Measurements from ENCODE around the gene SP140.
"Not testable (repeated sequence)": the region's sequence is repeated elsewhere in the genome, so short reads cannot be mapped to it uniquely, and the experiment has no call there.

Gene SP140

DNA sequence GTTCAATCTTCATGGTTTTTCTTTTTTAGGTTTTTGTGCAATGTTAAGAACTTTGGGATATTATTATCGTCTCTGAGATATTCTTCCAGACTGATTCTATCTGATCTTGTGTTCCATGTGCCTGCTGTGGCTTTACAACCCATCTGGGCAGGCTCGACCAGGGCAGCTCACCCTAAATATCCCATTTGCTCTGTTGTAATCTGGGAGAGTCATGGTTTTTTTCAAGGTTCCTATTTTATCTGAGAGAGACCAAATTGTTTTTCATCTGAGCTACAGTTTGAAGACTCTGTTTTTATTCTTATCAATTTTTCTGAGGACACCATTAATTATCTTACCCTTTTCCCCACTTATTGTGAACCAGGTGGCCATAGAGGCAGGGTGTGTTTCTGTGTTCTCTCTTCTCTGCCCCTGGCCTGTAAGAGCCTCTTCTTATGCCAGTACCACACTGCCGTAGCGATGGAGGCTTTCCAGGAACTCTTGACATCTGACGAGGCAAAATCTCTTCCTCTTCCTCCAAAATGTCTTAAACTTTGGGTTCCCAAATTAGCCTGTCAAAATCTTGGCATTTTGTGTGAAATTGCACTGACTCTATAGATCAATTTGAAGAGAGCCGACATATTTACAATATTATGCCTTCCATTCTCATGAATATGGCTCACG lies 104.5 kb downstream of the SP140 start:
- Histone ChIP-seq H3K27me3 (replicated peaks; ENCODE audit: control insufficient read depth, insufficient read depth, low read length) (no peaks in the 10 kb centered on the region), H3K36me3 (ENCODE audit: control insufficient read depth, insufficient read depth, low read length) (no peaks in the 10 kb centered on the region), H3K4me3 (replicated peaks; ENCODE audit: low read depth, low read length) (no peak overlapping the region)
- DNase-seq (ENCODE audit: extremely low read depth, insufficient read length): no peak
- TF ChIP-seq, protein P1, sequence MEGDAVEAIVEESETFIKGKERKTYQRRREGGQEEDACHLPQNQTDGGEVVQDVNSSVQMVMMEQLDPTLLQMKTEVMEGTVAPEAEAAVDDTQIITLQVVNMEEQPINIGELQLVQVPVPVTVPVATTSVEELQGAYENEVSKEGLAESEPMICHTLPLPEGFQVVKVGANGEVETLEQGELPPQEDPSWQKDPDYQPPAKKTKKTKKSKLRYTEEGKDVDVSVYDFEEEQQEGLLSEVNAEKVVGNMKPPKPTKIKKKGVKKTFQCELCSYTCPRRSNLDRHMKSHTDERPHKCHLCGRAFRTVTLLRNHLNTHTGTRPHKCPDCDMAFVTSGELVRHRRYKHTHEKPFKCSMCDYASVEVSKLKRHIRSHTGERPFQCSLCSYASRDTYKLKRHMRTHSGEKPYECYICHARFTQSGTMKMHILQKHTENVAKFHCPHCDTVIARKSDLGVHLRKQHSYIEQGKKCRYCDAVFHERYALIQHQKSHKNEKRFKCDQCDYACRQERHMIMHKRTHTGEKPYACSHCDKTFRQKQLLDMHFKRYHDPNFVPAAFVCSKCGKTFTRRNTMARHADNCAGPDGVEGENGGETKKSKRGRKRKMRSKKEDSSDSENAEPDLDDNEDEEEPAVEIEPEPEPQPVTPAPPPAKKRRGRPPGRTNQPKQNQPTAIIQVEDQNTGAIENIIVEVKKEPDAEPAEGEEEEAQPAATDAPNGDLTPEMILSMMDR (IDR thresholded peaks at IDR 0.05; ENCODE audit: insufficient read depth, low read length, poor library complexity, severe bottlenecking): no peak

DNA sequence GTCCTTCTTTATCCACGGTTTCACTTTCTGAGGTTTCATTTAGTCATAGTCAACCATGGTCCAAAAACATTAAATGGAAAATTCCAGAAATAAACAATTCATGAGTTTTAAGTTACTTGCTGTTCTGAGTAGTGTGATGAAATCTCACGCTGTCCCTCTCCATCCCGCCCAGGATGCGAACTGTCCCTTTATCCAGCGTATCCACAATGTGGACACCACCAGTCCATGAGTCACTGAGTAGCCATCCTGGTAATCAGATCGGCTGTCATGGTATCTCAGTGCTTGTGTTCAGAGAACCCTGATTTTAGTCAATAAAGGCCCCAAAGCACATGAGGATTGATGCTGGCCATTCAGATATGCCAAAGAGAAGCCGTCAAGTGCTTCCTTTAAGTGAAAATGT lies 105.2 kb downstream of the SP140 start:
- no peak for DNase-seq (ENCODE audit: extremely low read depth, insufficient read length)
- no peaks in the 10 kb centered on the region for H3K27me3 ChIP-seq (replicated peaks; ENCODE audit: control insufficient read depth, insufficient read depth, low read length)
- TF ChIP-seq, protein P1 (IDR thresholded peaks at IDR 0.05; ENCODE audit: insufficient read depth, low read length, poor library complexity, severe bottlenecking): no peak
- H3K4me3 ChIP-seq (replicated peaks; ENCODE audit: low read depth, low read length): no peak overlapping the region
- 0 out of 2 replicates have a peak, but pooled peaks cover 1% of the 10 kb centered on the region for H3K36me3 ChIP-seq (ENCODE audit: control insufficient read depth, insufficient read depth, low read length)

DNA sequence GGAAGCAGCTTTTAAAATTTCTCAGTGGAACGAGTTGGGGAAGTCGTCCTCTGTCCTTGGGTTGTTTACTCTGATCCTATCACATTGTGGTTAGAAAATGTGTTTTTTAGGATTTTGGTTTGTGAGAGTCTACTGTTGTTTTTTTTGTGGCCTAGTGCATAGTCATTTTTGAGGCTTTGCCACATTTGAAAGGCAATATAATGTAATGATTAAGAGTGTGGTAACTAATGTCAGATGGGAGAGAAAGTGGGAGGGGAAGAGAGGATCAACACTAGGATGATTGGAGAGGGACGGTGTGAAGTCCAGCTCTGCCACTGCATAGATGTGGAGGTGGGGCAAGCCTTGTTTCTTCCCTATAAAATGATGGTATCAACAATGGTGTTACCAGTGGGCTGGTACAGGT lies 109.9 kb downstream of the SP140 start:
- no peak for DNase-seq (ENCODE audit: extremely low read depth, insufficient read length)
- 0 out of 2 replicates have a peak, but pooled peaks cover 3% of the 10 kb centered on the region for H3K36me3 ChIP-seq (ENCODE audit: control insufficient read depth, insufficient read depth, low read length)
- no peaks in the 10 kb centered on the region for H3K27me3 ChIP-seq (replicated peaks; ENCODE audit: control insufficient read depth, insufficient read depth, low read length)
- TF ChIP-seq, protein P1 (IDR thresholded peaks at IDR 0.05; ENCODE audit: insufficient read depth, low read length, poor library complexity, severe bottlenecking): no peak
- no peak overlapping the region for H3K4me3 ChIP-seq (replicated peaks; ENCODE audit: low read depth, low read length)

DNA sequence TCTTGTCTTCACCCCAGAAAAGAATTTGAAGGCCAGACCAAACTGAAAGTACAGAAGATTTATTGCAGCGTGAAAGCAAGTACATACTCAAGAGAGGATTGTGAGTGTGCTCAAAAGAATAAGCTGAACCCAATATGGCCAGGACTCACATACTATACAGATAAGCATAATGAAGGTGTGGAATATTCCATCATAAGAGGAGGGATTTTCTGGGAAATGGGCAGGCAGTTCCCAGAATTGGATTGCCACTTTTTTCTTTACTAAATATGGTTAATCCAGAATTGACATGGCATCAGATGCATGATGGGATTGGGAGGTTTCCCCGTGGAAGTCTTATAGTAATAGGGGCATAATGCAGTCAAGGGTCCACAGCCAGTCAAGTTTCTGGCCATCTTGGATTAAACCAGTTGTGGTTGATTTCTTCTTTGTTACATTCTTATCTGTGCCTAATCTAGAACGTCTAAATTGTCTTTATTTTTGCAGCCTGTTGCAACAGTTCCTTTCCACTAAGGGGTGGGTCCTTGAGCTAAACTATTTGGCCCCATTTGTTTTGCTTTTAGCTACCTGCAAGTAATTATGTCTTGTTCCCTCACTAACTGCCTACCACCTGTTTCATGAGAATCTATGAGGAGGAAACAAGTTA lies 110.4 kb downstream of the SP140 start:
- H3K4me3 ChIP-seq (replicated peaks; ENCODE audit: low read depth, low read length): no peak overlapping the region
- TF ChIP-seq, protein P1 (IDR thresholded peaks at IDR 0.05; ENCODE audit: insufficient read depth, low read length, poor library complexity, severe bottlenecking): no peak
- H3K27me3 ChIP-seq (replicated peaks; ENCODE audit: control insufficient read depth, insufficient read depth, low read length): no peaks in the 10 kb centered on the region
- no peak for DNase-seq (ENCODE audit: extremely low read depth, insufficient read length)
- 0 out of 2 replicates have a peak, but pooled peaks cover 3% of the 10 kb centered on the region for H3K36me3 ChIP-seq (ENCODE audit: control insufficient read depth, insufficient read depth, low read length)

DNA sequence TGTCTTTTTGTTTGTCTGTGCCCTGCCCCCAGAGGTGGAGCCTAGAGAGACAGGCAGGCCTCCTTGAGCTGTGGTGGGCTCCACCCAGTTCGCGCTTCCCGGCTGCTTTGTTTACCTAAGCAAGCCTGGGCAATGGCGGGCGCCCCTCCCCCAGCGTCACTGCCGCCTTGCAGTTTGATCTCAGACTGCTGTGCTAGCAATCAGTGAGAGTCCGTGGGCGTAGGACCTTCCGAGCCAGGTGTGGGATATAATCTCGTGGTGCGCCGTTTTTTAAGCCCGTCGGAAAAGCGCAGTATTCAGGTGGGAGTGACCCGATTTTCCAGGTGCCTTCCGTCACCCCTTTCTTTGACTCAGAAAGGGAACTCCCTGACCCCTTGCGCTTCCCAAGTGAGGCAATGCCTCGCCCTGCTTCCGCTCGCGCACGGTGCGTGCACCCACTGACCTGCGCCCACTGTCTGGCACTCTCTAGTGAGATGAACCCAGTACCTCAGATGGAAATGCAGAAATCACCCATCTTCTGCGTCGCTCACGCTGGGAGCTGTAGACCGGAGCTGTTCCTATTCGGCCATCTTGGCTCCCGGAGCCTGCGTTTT lies 116.5 kb downstream of the SP140 start:
- H3K4me3 ChIP-seq (replicated peaks; ENCODE audit: low read depth, low read length); H3K36me3 ChIP-seq (ENCODE audit: control insufficient read depth, insufficient read depth, low read length); DNase-seq (ENCODE audit: extremely low read depth, insufficient read length): not testable (repeated sequence)

DNA sequence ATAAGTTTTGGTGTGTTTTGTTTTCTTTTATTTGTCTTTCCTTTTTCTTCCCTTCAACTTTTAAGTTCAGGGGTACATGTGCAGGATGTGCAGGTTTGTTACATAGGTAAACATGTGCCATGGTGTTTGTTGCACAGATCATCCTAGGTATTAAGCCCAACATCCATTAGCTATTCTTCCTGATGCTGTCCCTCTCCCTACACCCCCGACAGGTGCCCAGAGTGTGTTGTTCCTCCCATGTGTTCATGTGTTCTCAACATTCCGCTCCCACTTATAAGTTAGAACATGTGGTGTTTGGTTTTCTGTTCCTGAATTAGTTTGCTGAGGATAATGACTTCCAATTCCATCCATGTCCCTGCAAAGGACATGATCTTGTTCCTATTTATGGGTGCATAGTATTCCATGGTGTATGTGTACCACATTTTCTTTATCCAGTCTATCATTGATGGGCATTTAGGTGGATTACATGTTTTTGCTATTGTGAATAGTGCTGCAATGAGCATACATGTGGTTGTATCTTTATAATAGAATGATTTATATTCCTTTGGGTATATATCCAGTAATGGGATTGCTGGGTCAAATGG lies 117.6 kb downstream of the SP140 start:
- H3K4me3 ChIP-seq (replicated peaks; ENCODE audit: low read depth, low read length); H3K27me3 ChIP-seq (replicated peaks; ENCODE audit: control insufficient read depth, insufficient read depth, low read length); DNase-seq (ENCODE audit: extremely low read depth, insufficient read length); H3K36me3 ChIP-seq (ENCODE audit: control insufficient read depth, insufficient read depth, low read length): not testable (repeated sequence)

More for the DNA sequence above, 116.5 kb downstream of the SP140 start:
- not testable (repeated sequence) for H3K27me3 ChIP-seq (replicated peaks; ENCODE audit: control insufficient read depth, insufficient read depth, low read length)

All from GM06990 (cell line).